ENCODE measurements around the gene SRSF7. TPM values are rescaled to one million over a fixed set of nuclear protein-coding genes. Genes with fewer than 3 reads are reported as not detected.

The SRSF7 gene
- total RNA-seq, 2 experiments from 2014 or later, result 315 to 318 TPM

DNA sequence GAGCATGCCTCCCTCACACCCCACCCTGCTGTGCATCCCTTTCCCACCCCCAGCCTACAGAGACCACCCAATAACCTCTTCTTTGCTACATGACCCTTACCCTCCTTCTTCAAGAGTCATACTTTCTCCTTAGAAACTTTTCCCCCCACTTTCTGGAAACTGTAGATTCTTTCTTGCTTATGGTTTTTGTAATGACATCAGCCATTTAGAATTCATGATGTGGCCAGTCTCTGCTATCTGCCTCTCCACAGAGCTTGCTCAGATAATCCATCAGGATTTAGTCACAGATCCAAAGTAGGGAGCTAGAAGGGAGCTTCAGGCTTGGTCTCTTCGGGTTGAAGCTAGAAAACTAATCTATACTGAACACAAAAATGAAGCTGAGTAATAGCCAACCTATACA, 48.7 kb downstream of the SRSF7 start:
- no peak for DNase-seq
- H3K9me3 Mint-ChIP-seq, result peaks cover 2% of the 10 kb centered on the region
- POLR2A ChIA-PET, result interaction anchor here (0.6 kb wide), 1 partner anchor 51 kb away, joined by 6 read pairs; no protein-coding TSS in a partner anchor
- H3K4me1 Mint-ChIP-seq, result peaks cover 29% of the 10 kb centered on the region
- H3K27ac Mint-ChIP-seq, result no peak overlapping the region
- no peak overlapping the region for H3K4me3 Mint-ChIP-seq
- no peaks in the 10 kb centered on the region for H3K27me3 Mint-ChIP-seq
- ATAC-seq (ENCODE audit: low read depth), result no peak
- peaks cover 29% of the 10 kb centered on the region for H3K36me3 Mint-ChIP-seq

DNA sequence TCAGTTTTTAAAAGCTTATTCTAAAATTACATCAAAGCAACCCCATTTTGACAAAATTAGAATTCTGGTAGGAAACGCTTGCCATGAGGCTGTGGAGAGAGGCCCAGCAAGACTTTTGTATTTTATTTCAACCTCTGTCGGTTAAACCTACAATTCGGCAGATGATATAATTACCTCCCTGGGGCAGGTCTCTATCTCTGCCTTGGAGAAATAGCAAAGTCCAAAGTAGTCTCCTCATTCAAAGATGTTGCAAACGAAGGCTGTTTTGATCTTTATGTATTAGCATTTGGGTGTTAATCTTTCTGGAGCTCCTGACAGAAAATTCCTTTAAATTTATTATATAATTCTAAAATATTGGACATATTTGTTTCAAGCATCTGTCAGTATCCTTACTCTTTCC, 49.6 kb downstream of the SRSF7 start:
- H3K9me3 Mint-ChIP-seq, result peaks cover 2% of the 10 kb centered on the region
- peaks cover 30% of the 10 kb centered on the region for H3K36me3 Mint-ChIP-seq

DNA sequence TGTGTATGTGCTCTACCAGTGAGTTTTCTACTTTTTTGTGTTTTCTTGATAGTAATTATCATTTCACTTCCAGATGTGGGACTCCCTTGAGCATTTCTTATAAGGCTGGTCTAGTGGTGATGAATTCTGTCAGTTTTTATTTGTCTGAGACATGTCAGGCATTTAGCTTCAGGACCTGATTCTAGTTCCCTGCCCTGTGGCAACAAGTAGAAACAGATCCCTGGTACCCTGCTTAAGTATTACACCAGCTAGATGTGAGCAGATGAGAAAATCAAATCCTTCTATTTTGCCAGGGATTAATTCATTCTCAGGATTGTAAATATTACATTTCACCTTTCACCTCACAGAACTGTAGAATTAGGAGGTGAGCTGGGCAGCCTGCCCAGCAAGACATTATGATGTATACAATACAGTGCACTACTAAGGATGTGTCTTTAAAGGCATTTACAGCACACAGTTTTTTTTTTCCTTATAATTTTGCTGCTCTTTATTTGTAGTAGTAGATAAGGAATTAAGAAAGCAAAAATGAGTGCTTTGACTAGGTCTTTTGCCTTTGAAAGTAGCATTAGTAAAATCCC, 50.2 kb downstream of the SRSF7 start:
- Mint-ChIP-seq H3K27ac (peak overlapping the region; percentile 73), H3K4me3 (peak overlapping the region; percentile 74), H3K36me3 (peaks cover 33% of the 10 kb centered on the region), H3K4me1 (peaks cover 28% of the 10 kb centered on the region), H3K9me3 (peaks cover 2% of the 10 kb centered on the region), H3K27me3 (no peaks in the 10 kb centered on the region)
- DNase-seq (no peak), ATAC-seq (ENCODE audit: low read depth) (no peak)
- POLR2A ChIA-PET, result no interaction called here

More for the DNA sequence above, 49.6 kb downstream of the SRSF7 start:
- H3K4me1 Mint-ChIP-seq, result peaks cover 27% of the 10 kb centered on the region
- DNase-seq (no peak), ATAC-seq (ENCODE audit: low read depth) (no peak)
- no peak overlapping the region for H3K27ac Mint-ChIP-seq
- POLR2A ChIA-PET, result no interaction called here
- no peaks in the 10 kb centered on the region for H3K27me3 Mint-ChIP-seq
- H3K4me3 Mint-ChIP-seq, result no peak overlapping the region

DNA sequence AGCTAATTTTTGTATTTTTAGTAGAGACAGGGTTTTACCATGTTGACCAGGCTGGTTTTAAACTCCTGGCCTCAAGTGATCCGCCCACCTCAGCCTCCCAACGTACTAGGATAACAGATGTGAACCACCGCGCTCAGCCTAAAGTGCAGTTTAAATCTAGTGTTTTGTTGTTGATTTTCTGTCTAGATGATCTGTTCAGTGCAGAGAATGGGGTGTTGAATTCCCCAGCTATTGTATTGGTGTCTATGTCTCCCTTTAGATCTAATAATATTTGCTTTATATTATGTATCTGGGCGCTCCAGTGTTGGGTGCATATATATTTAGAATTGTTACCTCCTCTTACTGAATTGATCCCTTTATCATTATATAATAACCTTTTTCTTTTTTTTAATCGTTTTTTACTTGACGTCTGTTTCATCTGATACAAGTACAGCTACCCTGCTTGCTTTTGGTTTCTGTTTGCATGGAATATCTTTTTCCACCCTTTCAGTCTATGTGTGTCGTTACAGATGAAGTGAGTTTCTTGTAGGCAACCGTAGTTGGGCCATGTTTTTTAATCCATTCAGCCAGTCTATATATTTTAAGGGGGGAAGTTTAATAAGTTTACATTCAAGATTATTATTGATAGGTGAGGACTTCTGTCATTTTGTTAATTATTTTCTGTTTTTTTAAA, 50.9 kb downstream of the SRSF7 start:
- no peaks in the 10 kb centered on the region for H3K27me3 Mint-ChIP-seq
- peak overlapping the region; percentile 74 for H3K4me3 Mint-ChIP-seq
- H3K4me1 Mint-ChIP-seq, result peaks cover 26% of the 10 kb centered on the region
- no peak for DNase-seq
- no peak for ATAC-seq (ENCODE audit: low read depth)
- H3K9me3 Mint-ChIP-seq, result peaks cover 2% of the 10 kb centered on the region
- peaks cover 32% of the 10 kb centered on the region for H3K36me3 Mint-ChIP-seq
- POLR2A ChIA-PET, result no interaction called here
- H3K27ac Mint-ChIP-seq, result peak overlapping the region; percentile 73

- Mint-ChIP-seq H3K4me1 (peaks cover 28% of the 10 kb centered on the region), H3K9me3 (peaks cover 2% of the 10 kb centered on the region), H3K27me3 (no peaks in the 10 kb centered on the region), H3K36me3 (peaks cover 28% of the 10 kb centered on the region), H3K4me3 (no peak overlapping the region), H3K27ac (no peak overlapping the region)
- POLR2A ChIA-PET, result interaction anchor here (0.9 to 1.1 kb wide), 2 partner anchors 16 to 96 kb away, joined by 3 read pairs; partner anchors contain the start of gene HNRNPLL
- ATAC-seq (ENCODE audit: low read depth), result no peak
- no peak for DNase-seq
Observed at GRCh38 chr2:38698467-38699003, 52.6 kb downstream of the SRSF7 start.

- ATAC-seq (ENCODE audit: low read depth) (no peak), DNase-seq (no peak)
- Mint-ChIP-seq H3K36me3 (peaks cover 32% of the 10 kb centered on the region), H3K27ac (no peak overlapping the region), H3K4me1 (peaks cover 29% of the 10 kb centered on the region), H3K4me3 (no peak overlapping the region), H3K27me3 (no peaks in the 10 kb centered on the region), H3K9me3 (peaks cover 2% of the 10 kb centered on the region)
- POLR2A ChIA-PET, result interaction anchor here (0.9 kb wide), 1 partner anchor 94 kb away, joined by 3 read pairs; the partner anchor contains the start of gene HNRNPLL
Observed at GRCh38 chr2:38697116-38697840, 53.9 kb downstream of the SRSF7 start.

Other genes with a start within 250 kb of the SRSF7 start
- gene HNRNPLL, start 148.4 kb downstream of the SRSF7 start, total RNA-seq, result 10 to 100 TPM; 50.5 to 63.0 TPM
- gene GALM, start 85.2 kb downstream of the SRSF7 start, total RNA-seq, result 10 to 100 TPM; 28.3 to 30.2 TPM
- gene GEMIN6, start 26.8 kb upstream of the SRSF7 start, total RNA-seq, result 10 to 100 TPM; 15.2 to 16.1 TPM
- gene DHX57, start 124.6 kb upstream of the SRSF7 start, total RNA-seq, result 10 to 100 TPM; 14.8 to 16.3 TPM
- gene MORN2, start 124.6 kb upstream of the SRSF7 start, total RNA-seq, result 1 to 10 TPM; 1.0 to 2.2 TPM
- gene ARHGEF33, start 138.5 kb upstream of the SRSF7 start, total RNA-seq, result under 1 TPM; 0.17 to 0.62 TPM

Measured in activated naive CD8-positive, alpha-beta T cell treated with anti-CD3 and anti-CD28 coated beads, Interleukin-2, amount 10 ng/mL, durations not matched to agents 7 days and 5 days (primary cell).